H1 (cell line): ENCODE data around the gene FOXO6.

ENCODE experiments used
- CTCF ChIP-seq, 3 experiments: IDR thresholded peaks; 1 replicate in 2 of 3; 2 replicates in 1 of 3; pipeline versions ENCODE4 v1.5.1 to v1.6.1; 2011; ENCODE audit warnings: low read length in 3 of 3, mild to moderate bottlenecking in 3 of 3, inconsistent platforms in 2 of 3, low read depth in 1 of 3, moderate library complexity in 1 of 3; ENCODE audit not compliant: insufficient read depth in 1 of 3; ENCODE audit errors: control extremely low read depth in 1 of 3
- EP300 ChIP-seq, 2 experiments: IDR thresholded peaks; 1 replicate in 1 of 2; 2 replicates in 1 of 2; pipeline ENCODE4 v1.6.1; 2011 to 2012; ENCODE audit warnings: low read depth in 2 of 2, low read length in 2 of 2, mild to moderate bottlenecking in 2 of 2, borderline replicate concordance in 1 of 2, inconsistent platforms in 1 of 2, moderate library complexity in 1 of 2
- EZH2 ChIP-seq: fragments of 200-600 bp; sonication (generic); IDR thresholded peaks from 2 replicates; pipeline ENCODE4 v1.7.1; 2012; ENCODE audit warnings: low read depth, mild to moderate bottlenecking, moderate library complexity, low read length, inconsistent platforms; ENCODE audit not compliant: severe bottlenecking
- POLR2A ChIP-seq, 2 experiments: IDR thresholded peaks; 1 replicate in 1 of 2; 2 replicates in 1 of 2; pipeline ENCODE4 v1.6.1; 2011; ENCODE audit warnings: low read depth in 2 of 2, low read length in 2 of 2, mild to moderate bottlenecking in 2 of 2; ENCODE audit errors: control extremely low read depth in 1 of 2
- POLR2AphosphoS5 ChIP-seq: IDR thresholded peaks from 2 replicates; pipeline ENCODE4 v1.6.1; 2011; ENCODE audit warnings: low read depth, low read length
- RFX5 ChIP-seq: IDR thresholded peaks from 2 replicates; pipeline ENCODE4 v1.6.1; 2011; ENCODE audit warnings: low read depth, low read length, improper control_type of control experiment, borderline replicate concordance
- SP4 ChIP-seq: IDR thresholded peaks from 2 replicates; pipeline ENCODE4 v1.6.1; 2012; ENCODE audit warnings: low read length, inconsistent platforms
- SUZ12 ChIP-seq: fragments of 200-600 bp; sonication (generic); IDR thresholded peaks from 2 replicates; pipeline ENCODE4 v1.6.1; 2012; ENCODE audit warnings: mild to moderate bottlenecking, inconsistent platforms, low read length, moderate library complexity, mixed read lengths
- TAF1 ChIP-seq: IDR thresholded peaks from 2 replicates; pipeline ENCODE4 v1.6.1; 2011; ENCODE audit warnings: mild to moderate bottlenecking, low read depth, low read length
- TCF12 ChIP-seq: IDR thresholded peaks from 2 replicates; pipeline ENCODE4 v1.6.1; 2011; ENCODE audit warnings: low read depth, mild to moderate bottlenecking, low read length
- TEAD4 ChIP-seq: IDR thresholded peaks from 2 replicates; pipeline ENCODE4 v1.6.1; 2012; ENCODE audit warnings: low read depth, low read length, inconsistent platforms, mixed read lengths

GRCh38 chr1:41319106-41319755 is 42.0 kb upstream of the FOXO6 start:
- TF ChIP-seq POLR2A (IDR thresholded peaks at IDR 0.05; ENCODE audit: control extremely low read depth in 1 of 2, low read depth in 2 of 2, low read length in 2 of 2) (no peak), EP300 (IDR thresholded peaks at IDR 0.05; ENCODE audit: borderline replicate concordance in 1 of 2, low read depth in 2 of 2, low read length in 2 of 2) (no peak), EZH2 (no peak), SUZ12 (no peak), TAF1 (no peak), CTCF (IDR thresholded peaks at IDR 0.05; ENCODE audit: control extremely low read depth in 1 of 3, insufficient read depth in 1 of 3, low read depth in 1 of 3, low read length in 3 of 3) (no peak), RFX5 (no peak), POLR2AphosphoS5 (no peak), TEAD4 (no peak), TCF12 (no peak), SP4 (no peak)
